Sigmoid colon (tissue), 4 donors: ENCODE data around the gene SLC8A3.

Experiments used
- CTCF ChIP-seq, 4 experiments: fragments of 450-650 bp in 3 of 4; fragments of 200-600 bp in 1 of 4; IDR thresholded peaks; one replicate each; pipeline ENCODE4 v1.5.1; 2016 to 2019; ENCODE audit warnings: antibody characterized with exemption in 4 of 4, mild to moderate bottlenecking in 3 of 4, moderate library complexity in 2 of 4
- EP300 ChIP-seq, 4 donors: sonication (generic); formaldehyde crosslinking; IDR thresholded peaks; one replicate each; pipeline ENCODE4 v1.6.1; 2017; ENCODE audit warnings: antibody characterized with exemption in 4 of 4
- POLR2A ChIP-seq, 2 donors: fragments of 450-650 bp; IDR thresholded peaks; one replicate each; pipeline ENCODE4 v1.6.1; 2016; ENCODE audit warnings: antibody characterized with exemption in 2 of 2, mild to moderate bottlenecking in 2 of 2, moderate library complexity in 2 of 2
- POLR2AphosphoS5 ChIP-seq, 4 donors: sonication (generic); formaldehyde crosslinking; IDR thresholded peaks; one replicate each; pipeline ENCODE4 v1.6.1; 2017; ENCODE audit warnings: antibody characterized with exemption in 4 of 4

GRCh38 chr14:70018230-70018629 is 170.5 kb downstream of the SLC8A3 start:
- TF ChIP-seq POLR2A (IDR thresholded peaks at IDR 0.05) (no peak), POLR2AphosphoS5 (IDR thresholded peaks at IDR 0.05) (no peak), CTCF (IDR thresholded peaks at IDR 0.05) (no peak), EP300 (IDR thresholded peaks at IDR 0.05) (no peak)
